Adrenal gland (tissue), 5 donors: ENCODE data around the gene MPP3.

ENCODE experiments used
- CTCF ChIP-seq, 6 experiments: fragments of 450-650 bp in 4 of 6; fragments of 200-600 bp in 2 of 6; sonication (generic) in 1 of 6; IDR thresholded peaks; 1 replicate in 5 of 6; 2 replicates in 1 of 6; pipeline versions ENCODE4 v1.5.1 to v1.8.0; 2016 to 2021; ENCODE audit warnings: antibody characterized with exemption in 6 of 6, mild to moderate bottlenecking in 2 of 6, moderate library complexity in 1 of 6
- POLR2A ChIP-seq, 2 donors: fragments of 450-650 bp; IDR thresholded peaks; one replicate each; pipeline ENCODE4 v1.6.1; 2017; ENCODE audit warnings: antibody characterized with exemption in 2 of 2, mild to moderate bottlenecking in 2 of 2, moderate library complexity in 1 of 2
- donor health status: DM: no; HTN: no; CAD: no.

GRCh38 chr17:43846963-43847371 is 14.0 kb upstream of the MPP3 start, which contains the start of gene CD300LG:
- TF ChIP-seq CTCF (IDR thresholded peaks at IDR 0.05) (no peak), POLR2A (IDR thresholded peaks at IDR 0.05) (no peak)
